Osteoblast (primary cell): ENCODE data around the gene DDX60. TPM values are rescaled to one million over a fixed set of nuclear protein-coding genes. Genes with fewer than 3 reads are reported as not detected.

Experiments
- DNase-seq: peaks from one replicate; pipeline ENCODE4 v3.0.0; 2011; ENCODE audit warnings: low spot score, mixed read lengths; ENCODE audit not compliant: insufficient read length; ENCODE audit errors: missing footprints
- H2AFZ ChIP-seq: 2 replicates; pipeline ENCODE4 v1.6.0; 2011; ENCODE audit warnings: mild to moderate bottlenecking, low read length
- H3K27ac ChIP-seq: 2 replicates; pipeline ENCODE4 v1.5.1; 2011; ENCODE audit warnings: mild to moderate bottlenecking, low read depth, low read length, moderate library complexity
- H3K27me3 ChIP-seq: 2 replicates; pipeline ENCODE4 v1.6.0; 2012; ENCODE audit warnings: mild to moderate bottlenecking, control low read depth, inconsistent platforms, low read length, moderate library complexity; ENCODE audit not compliant: insufficient read depth
- H3K36me3 ChIP-seq: 2 replicates; pipeline ENCODE4 v1.5.1; 2011; ENCODE audit warnings: mild to moderate bottlenecking, low read length, control low read depth, moderate library complexity; ENCODE audit not compliant: insufficient read depth
- H3K4me1 ChIP-seq: 2 replicates; pipeline ENCODE4 v1.5.1; 2011; ENCODE audit warnings: mild to moderate bottlenecking, low read length, control low read depth, moderate library complexity; ENCODE audit not compliant: insufficient read depth
- H3K4me2 ChIP-seq: 2 replicates; pipeline ENCODE4 v1.6.0; 2011; ENCODE audit warnings: mild to moderate bottlenecking, low read length; ENCODE audit not compliant: insufficient read depth
- H3K4me3 ChIP-seq: fragments of 200-600 bp; sonication (generic); 3 replicates; pipeline ENCODE4 v1.5.1; 2012; ENCODE audit warnings: mild to moderate bottlenecking, low read length, inconsistent platforms; ENCODE audit not compliant: insufficient read depth
- H3K79me2 ChIP-seq: 2 replicates; pipeline ENCODE4 v1.6.0; 2012; ENCODE audit warnings: mild to moderate bottlenecking, low read length, control low read depth, inconsistent platforms; ENCODE audit not compliant: insufficient read depth
- H3K9me3 ChIP-seq: 2 replicates; pipeline ENCODE4 v1.5.1; 2011; ENCODE audit warnings: low read depth, low read length, control low read depth
- H4K20me1 ChIP-seq: 2 replicates; pipeline ENCODE4 v1.6.0; 2012; ENCODE audit warnings: mild to moderate bottlenecking, low read length, control low read depth; ENCODE audit not compliant: insufficient read depth
- CTCF ChIP-seq: IDR thresholded peaks from 2 replicates; pipeline ENCODE4 v1.5.1; 2011; ENCODE audit warnings: mild to moderate bottlenecking, low read depth, low read length, moderate library complexity; ENCODE audit errors: extremely low read depth
- total RNA-seq: library from RNA; depleted of rRNA; stranded (reverse); fragments of >200 nt; gene quantifications from 2 replicates; pipeline ENCODE4 v1.2.3, GENCODE V29; 2012

Gene DDX60
- total RNA-seq, 1 donor = 19.5 TPM

- H3K4me1 ChIP-seq = no peaks in the 10 kb centered on the region
- peaks cover 2% of the 10 kb centered on the region for H3K36me3 ChIP-seq
These were observed 42.7 kb downstream of the DDX60 start for GRCh38 chr4:168275836-168276235.

GRCh38 chr4:168274871-168275270, 43.7 kb downstream of the DDX60 start:
- Histone ChIP-seq H2AFZ (no peak overlapping the region), H3K79me2 (no peaks in the 10 kb centered on the region), H4K20me1 (no peaks in the 10 kb centered on the region), H3K4me3 (no peak overlapping the region), H3K9me3 (no peaks in the 10 kb centered on the region), H3K27ac (no peak overlapping the region), H3K36me3 (peaks cover 2% of the 10 kb centered on the region), H3K4me1 (no peaks in the 10 kb centered on the region), H3K27me3 (no peaks in the 10 kb centered on the region), H3K4me2 (no peak overlapping the region)
- no peak for DNase-seq
- no peak for TF ChIP-seq CTCF

More at GRCh38 chr4:168275836-168276235, 42.7 kb downstream of the DDX60 start:
- H3K79me2 ChIP-seq = no peaks in the 10 kb centered on the region
- no peaks in the 10 kb centered on the region for H4K20me1 ChIP-seq
- no peaks in the 10 kb centered on the region for H3K27me3 ChIP-seq
- H2AFZ ChIP-seq = no peak overlapping the region
- no peaks in the 10 kb centered on the region for H3K9me3 ChIP-seq
- no peak overlapping the region for H3K4me3 ChIP-seq
- no peak for DNase-seq
- no peak overlapping the region for H3K27ac ChIP-seq
- H3K4me2 ChIP-seq = no peak overlapping the region
- TF ChIP-seq CTCF = no peak

- Histone ChIP-seq H3K27ac (no peak overlapping the region), H3K79me2 (no peaks in the 10 kb centered on the region), H3K4me3 (no peak overlapping the region), H3K27me3 (no peaks in the 10 kb centered on the region), H3K4me2 (no peak overlapping the region), H3K4me1 (no peaks in the 10 kb centered on the region), H3K36me3 (peaks cover 2% of the 10 kb centered on the region), H3K9me3 (no peaks in the 10 kb centered on the region), H4K20me1 (no peaks in the 10 kb centered on the region), H2AFZ (no peak overlapping the region)
- no peak for TF ChIP-seq CTCF
- DNase-seq = no peak
These were observed 44.7 kb downstream of the DDX60 start for GRCh38 chr4:168273838-168274237.

- H3K27me3 ChIP-seq = no peaks in the 10 kb centered on the region
- no peak for DNase-seq
- H3K27ac ChIP-seq = no peak overlapping the region
- peaks cover 2% of the 10 kb centered on the region for H3K36me3 ChIP-seq
- no peaks in the 10 kb centered on the region for H3K4me1 ChIP-seq
- no peaks in the 10 kb centered on the region for H3K9me3 ChIP-seq
- no peak overlapping the region for H2AFZ ChIP-seq
- H3K4me3 ChIP-seq = no peak overlapping the region
- no peak overlapping the region for H3K4me2 ChIP-seq
- no peak for TF ChIP-seq CTCF
- no peaks in the 10 kb centered on the region for H4K20me1 ChIP-seq
- no peaks in the 10 kb centered on the region for H3K79me2 ChIP-seq
These were observed 46.1 kb downstream of the DDX60 start for GRCh38 chr4:168272488-168272887.
